A549 (cell line): ENCODE results near the gene SP5.

Experiments
- JUN ChIP-seq, 2 experiments: fragments of >200 bp; sonication (Bioruptor Twin); formaldehyde crosslinking; IDR thresholded peaks; 2 replicates in 1 of 2; 3 replicates in 1 of 2; pipeline ENCODE4 v1.6.1; 2016 to 2017
- POLR2A ChIP-seq: IDR thresholded peaks from 2 replicates; pipeline ENCODE4 v1.6.1; 2012; ENCODE audit warnings: mild to moderate bottlenecking, low read length
- RAD21 ChIP-seq, 2 experiments: fragments of >200 bp in 1 of 2; sonication (Bioruptor Twin) in 1 of 2; formaldehyde crosslinking in 1 of 2; IDR thresholded peaks in 1 of 2; conservative IDR thresholded peaks in 1 of 2; 2 replicates in 1 of 2; 3 replicates in 1 of 2; pipeline ENCODE4 v1.6.1; 2012 to 2018; ENCODE audit warnings: inconsistent platforms in 1 of 2
- ZNF302 ChIP-seq: fragments of 250-450 bp; sonication (Bioruptor Pico); IDR thresholded peaks from 2 replicates; pipeline ENCODE4 v1.9.0; 2021; ENCODE audit warnings: inconsistent platforms, mild to moderate bottlenecking, moderate library complexity
- TF ChIP-seq, protein P1 (sequence below): fragments of 200-600 bp; sonication (generic); IDR thresholded peaks from 2 replicates; pipeline ENCODE4 v1.6.1; 2016; ENCODE audit warnings: antibody characterized with exemption, mild to moderate bottlenecking, moderate library complexity
- TF ChIP-seq, protein P2 (sequence below): fragments of >200 bp; sonication (Bioruptor Twin); formaldehyde crosslinking; IDR thresholded peaks from 3 replicates; pipeline ENCODE4 v1.5.1; 2016

DNA sequence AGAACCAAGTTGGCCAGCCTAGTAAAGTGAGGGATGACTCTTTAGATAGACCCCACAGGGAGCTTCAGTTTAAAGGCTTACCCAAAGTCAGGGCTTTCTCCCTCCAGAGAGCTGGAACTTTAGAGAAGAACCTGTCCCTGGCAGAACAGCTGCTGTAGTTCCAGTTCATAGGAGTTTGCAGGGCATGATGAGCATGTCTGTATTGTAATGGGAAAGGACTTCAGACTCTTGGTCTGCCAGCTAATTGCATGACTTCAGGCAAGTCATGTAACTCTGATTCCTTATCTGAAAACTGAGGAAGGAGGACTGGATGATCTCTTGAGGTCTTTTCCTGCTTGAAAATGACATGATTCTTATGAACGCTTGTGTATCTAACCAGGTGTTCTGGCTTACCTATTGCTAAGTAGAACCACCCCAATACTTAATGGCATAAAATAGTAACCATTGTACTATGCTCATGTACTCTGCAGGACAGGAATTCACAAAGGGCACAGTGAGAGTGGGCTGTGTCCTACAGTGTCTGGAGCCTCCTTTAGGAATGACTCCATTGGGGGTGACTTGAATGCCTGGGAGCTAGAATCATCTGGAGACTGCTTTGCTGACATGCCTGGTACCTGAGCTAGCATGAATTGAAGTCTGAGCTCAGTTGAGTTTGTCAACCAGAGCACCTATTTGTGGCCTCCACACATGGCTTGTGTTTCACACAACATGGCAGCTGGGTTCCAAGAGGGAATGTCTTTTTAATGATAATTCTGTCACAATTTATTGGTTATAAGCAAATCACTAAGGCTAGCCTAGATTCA is 18.9 kb downstream of the SP5 start:
- TF ChIP-seq, protein P1, sequence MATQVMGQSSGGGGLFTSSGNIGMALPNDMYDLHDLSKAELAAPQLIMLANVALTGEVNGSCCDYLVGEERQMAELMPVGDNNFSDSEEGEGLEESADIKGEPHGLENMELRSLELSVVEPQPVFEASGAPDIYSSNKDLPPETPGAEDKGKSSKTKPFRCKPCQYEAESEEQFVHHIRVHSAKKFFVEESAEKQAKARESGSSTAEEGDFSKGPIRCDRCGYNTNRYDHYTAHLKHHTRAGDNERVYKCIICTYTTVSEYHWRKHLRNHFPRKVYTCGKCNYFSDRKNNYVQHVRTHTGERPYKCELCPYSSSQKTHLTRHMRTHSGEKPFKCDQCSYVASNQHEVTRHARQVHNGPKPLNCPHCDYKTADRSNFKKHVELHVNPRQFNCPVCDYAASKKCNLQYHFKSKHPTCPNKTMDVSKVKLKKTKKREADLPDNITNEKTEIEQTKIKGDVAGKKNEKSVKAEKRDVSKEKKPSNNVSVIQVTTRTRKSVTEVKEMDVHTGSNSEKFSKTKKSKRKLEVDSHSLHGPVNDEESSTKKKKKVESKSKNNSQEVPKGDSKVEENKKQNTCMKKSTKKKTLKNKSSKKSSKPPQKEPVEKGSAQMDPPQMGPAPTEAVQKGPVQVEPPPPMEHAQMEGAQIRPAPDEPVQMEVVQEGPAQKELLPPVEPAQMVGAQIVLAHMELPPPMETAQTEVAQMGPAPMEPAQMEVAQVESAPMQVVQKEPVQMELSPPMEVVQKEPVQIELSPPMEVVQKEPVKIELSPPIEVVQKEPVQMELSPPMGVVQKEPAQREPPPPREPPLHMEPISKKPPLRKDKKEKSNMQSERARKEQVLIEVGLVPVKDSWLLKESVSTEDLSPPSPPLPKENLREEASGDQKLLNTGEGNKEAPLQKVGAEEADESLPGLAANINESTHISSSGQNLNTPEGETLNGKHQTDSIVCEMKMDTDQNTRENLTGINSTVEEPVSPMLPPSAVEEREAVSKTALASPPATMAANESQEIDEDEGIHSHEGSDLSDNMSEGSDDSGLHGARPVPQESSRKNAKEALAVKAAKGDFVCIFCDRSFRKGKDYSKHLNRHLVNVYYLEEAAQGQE, result no peak
- TF ChIP-seq, protein P2, sequence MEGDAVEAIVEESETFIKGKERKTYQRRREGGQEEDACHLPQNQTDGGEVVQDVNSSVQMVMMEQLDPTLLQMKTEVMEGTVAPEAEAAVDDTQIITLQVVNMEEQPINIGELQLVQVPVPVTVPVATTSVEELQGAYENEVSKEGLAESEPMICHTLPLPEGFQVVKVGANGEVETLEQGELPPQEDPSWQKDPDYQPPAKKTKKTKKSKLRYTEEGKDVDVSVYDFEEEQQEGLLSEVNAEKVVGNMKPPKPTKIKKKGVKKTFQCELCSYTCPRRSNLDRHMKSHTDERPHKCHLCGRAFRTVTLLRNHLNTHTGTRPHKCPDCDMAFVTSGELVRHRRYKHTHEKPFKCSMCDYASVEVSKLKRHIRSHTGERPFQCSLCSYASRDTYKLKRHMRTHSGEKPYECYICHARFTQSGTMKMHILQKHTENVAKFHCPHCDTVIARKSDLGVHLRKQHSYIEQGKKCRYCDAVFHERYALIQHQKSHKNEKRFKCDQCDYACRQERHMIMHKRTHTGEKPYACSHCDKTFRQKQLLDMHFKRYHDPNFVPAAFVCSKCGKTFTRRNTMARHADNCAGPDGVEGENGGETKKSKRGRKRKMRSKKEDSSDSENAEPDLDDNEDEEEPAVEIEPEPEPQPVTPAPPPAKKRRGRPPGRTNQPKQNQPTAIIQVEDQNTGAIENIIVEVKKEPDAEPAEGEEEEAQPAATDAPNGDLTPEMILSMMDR, result no peak
- TF ChIP-seq POLR2A (no peak), RAD21 (conservative IDR thresholded peaks at IDR 0.05 in 1 of 2, IDR thresholded peaks at IDR 0.05 in 1 of 2) (no peak), ZNF302 (CRISPR knock-in tag) (no peak), JUN (IDR thresholded peaks at IDR 0.05) (no peak)
